ENCODE data around the gene SERPINE3.

SERPINE3 gene

DNA sequence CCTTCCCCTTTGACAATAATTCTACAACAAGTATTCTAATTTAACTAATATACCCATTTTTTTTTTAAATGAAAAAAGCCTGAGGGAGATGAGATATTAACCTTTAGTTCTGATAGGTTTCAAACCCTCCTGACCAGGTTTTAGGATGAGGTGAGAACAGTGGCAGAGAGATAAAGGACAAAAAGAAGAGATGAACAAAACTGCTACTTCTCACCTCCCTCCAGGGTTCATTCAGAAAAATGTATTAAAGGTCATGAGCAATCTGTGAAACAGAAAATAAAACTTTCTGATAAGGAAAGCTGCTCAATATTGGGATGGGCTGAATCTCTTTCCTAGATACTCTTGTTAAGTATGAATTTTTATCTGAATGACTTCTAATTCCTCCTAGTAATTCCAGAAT is 24.1 kb downstream of the SERPINE3 start:
- no peak for DNase-seq (ENCODE audit: low read depth)

DNA sequence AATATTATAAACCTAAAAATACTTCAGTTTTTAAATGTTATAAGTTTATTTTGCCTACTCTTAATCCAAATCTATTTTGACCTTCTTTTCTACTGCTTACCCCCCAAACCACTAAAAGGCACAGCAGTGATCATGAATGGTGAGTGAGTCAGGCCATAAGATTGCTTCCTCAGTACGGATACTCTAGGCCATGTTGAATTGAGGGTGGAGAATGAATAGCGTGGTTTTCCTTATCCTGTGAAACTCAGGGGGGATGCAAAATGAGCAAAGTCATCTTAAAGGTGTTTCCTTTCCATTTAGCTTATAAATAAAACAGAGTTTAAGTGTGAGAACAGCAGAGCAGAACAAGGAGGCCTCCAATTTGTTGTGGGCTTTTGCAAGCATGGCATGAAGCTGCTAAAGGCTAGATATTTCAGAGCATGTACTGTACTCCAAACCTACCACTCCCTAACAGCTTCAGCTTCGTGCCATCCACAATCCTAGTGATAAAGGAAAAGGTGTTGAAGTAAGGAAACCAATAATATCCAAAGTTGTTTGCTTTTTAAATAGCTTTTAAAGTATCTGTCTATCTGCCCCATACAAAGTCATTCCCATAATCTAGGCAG is 25.0 kb downstream of the SERPINE3 start:
- DNase-seq (ENCODE audit: low read depth), result no peak

- no peak for DNase-seq (ENCODE audit: low read depth)
Observed at GRCh38 chr13:51370116-51370515, 30.6 kb downstream of the SERPINE3 start.

DNA sequence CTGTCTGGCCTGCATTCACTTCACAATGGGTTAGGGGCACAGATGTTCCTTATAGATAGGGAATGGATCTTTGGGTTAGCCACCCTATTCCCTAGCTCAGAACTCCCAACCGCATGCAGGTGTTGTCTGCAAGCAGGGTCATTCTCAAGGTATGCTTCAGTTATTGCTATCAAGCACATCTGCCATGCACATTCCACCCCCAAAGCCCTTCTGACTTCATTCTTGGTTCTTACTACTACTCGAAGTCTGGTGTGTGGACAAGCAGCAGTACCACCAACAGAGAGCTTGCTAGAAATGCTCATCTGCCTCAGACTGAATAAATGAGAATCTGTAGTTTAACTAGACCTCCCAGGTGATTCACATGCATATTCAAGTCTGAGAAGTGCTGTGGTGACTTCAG is 31.3 kb downstream of the SERPINE3 start:
- no peak for DNase-seq (ENCODE audit: low read depth)

- no peak for DNase-seq (ENCODE audit: low read depth)
Observed at GRCh38 chr13:51371768-51372399, 32.4 kb downstream of the SERPINE3 start.

DNA sequence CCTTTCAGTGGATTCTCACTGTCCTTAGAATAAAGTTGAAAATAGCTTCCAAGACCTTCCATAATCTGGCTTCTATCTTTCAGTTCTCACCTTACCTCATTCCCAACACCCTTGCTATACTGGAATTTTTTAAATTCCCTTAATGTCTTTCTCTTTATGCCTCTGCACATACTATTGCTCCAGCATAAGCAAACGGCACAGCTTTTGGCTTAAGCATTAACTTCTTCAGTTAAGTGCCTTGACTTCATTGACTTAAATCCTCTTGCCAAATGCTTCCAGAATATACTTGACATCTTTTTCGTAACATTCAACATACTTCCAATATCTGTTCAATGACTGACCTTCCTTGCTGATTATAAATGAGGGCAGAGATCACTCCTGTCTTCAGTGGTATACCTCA is 34.0 kb downstream of the SERPINE3 start:
- no peak for DNase-seq (ENCODE audit: low read depth)

GRCh38 chr13:51380269-51380668 is 40.8 kb downstream of the SERPINE3 start:
- DNase-seq (ENCODE audit: low read depth), result no peak

DNA sequence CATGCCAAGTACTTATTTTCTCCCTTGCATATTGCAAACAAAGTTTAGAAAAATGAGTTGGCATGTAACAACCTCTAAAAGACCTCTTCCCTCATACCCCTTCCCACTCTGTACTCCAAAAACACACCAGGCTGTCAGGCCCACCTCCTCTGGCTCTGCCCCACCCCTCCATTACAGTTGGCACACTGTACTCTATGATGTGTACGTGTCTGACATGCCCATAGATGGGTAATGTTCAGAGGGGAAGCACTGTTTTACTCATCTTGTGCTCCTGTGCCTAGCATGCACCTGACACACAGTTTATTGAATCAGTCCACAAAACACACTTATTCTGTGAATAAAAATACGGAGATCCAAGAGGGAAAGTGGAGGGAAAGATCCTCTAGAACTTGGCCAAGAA is 45.6 kb downstream of the SERPINE3 start:
- no peak for DNase-seq (ENCODE audit: low read depth)

DNA sequence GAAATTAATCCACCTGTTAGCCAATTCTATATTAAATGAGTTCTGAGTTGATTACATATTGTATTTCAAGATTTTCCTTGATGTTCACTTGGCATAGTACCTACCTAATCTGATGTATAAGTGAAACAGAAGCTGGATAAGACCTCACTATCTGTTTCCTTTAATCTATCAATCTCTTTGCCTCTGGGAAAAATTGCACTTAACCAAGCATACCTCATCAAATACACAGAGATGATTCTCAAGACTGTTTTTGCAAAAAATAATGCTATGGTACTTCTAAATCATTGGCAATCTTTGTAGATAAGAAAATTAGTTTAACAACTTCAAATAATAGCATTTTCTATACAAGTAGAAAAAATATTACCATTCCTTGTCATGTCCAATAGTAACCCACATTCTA is 55.2 kb downstream of the SERPINE3 start:
- DNase-seq (ENCODE audit: low read depth), result no peak

DNA sequence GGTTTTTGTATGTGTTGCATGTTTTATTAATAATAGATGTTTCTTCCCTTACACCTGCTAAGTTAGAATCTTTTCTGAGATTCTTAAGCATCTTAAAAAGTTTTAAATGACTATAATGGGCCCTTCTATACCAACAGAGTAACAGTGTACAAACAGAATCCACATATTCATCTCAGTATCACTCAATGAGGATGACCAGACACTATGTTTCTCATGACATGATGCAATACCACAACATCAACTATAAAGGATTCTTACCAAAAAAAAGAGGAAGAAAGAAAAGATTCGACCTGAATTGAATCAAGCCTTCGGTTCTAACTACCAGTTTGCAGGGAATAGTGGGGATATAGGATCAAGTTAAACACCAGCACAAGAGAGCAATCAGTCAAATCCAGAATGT is 56.9 kb downstream of the SERPINE3 start:
- DNase-seq (ENCODE audit: low read depth), result no peak

GRCh38 chr13:51397262-51397941 is 57.9 kb downstream of the SERPINE3 start:
- DNase-seq (ENCODE audit: low read depth), result peak; percentile 28

GRCh38 chr13:51405176-51405575 is 65.7 kb downstream of the SERPINE3 start:
- DNase-seq (ENCODE audit: low read depth), result no peak

- no peak for DNase-seq (ENCODE audit: low read depth)
Observed at GRCh38 chr13:51412431-51412830, 72.9 kb downstream of the SERPINE3 start.

Measured in stromal cell of bone marrow (primary cell).